GM23338 (cell line): Measurements from ENCODE around the gene CUEDC2. TPM values are rescaled to one million over a fixed set of nuclear protein-coding genes. Genes with fewer than 3 reads are reported as not detected.
A peak's percentile ranks its signal among the peaks of the same experiment; 100 is the strongest.

Experiments
- ATAC-seq: fragments of 200-7000 bp; cut with Tn5 transposase; 3 replicates; pipeline ENCODE4 v1.9.1; 2020
- DNase-seq: peaks from one replicate; pipeline ENCODE4 v3.0.0-alpha.2; 2015; ENCODE audit warnings: low spot score
- H2AFZ ChIP-seq: fragments of 200-600 bp; sonication (generic); 2 replicates; pipeline ENCODE4 v1.8.0; 2016; ENCODE audit warnings: antibody characterized with exemption, mild to moderate bottlenecking, moderate library complexity
- H3F3A ChIP-seq: fragments of 200-600 bp; sonication (generic); replicated peaks from 2 replicates; pipeline ENCODE4 v1.8.0; 2017; ENCODE audit warnings: antibody characterized with exemption, mixed run types, low read depth
- H3K27ac ChIP-seq: fragments of 200-600 bp; sonication (generic); 2 replicates; pipeline ENCODE4 v1.6.1; 2016; ENCODE audit warnings: low read depth
- H3K27me3 ChIP-seq: fragments of 200-600 bp; sonication (generic); 2 replicates; pipeline ENCODE4 v1.8.0; 2016; ENCODE audit warnings: mild to moderate bottlenecking, mixed run types, moderate library complexity; ENCODE audit not compliant: insufficient read depth
- H3K36me3 ChIP-seq: fragments of 200-600 bp; sonication (generic); 2 replicates; pipeline ENCODE4 v1.8.0; 2016; ENCODE audit warnings: mild to moderate bottlenecking; ENCODE audit not compliant: insufficient read depth
- H3K4me1 ChIP-seq: fragments of 200-600 bp; sonication (generic); 2 replicates; pipeline ENCODE4 v1.8.0; 2016; ENCODE audit warnings: mild to moderate bottlenecking, moderate library complexity; ENCODE audit not compliant: insufficient read depth
- H3K4me2 ChIP-seq: fragments of 200-600 bp; sonication (generic); 2 replicates; pipeline ENCODE4 v1.7.1; 2017; ENCODE audit warnings: mixed run types
- H3K4me3 ChIP-seq: fragments of 200-600 bp; sonication (generic); 2 replicates; pipeline ENCODE4 v1.6.1; 2016; ENCODE audit warnings: mixed run types
- H3K79me2 ChIP-seq: fragments of 200-600 bp; sonication (generic); replicated peaks from 2 replicates; pipeline ENCODE4 v1.8.0; 2017; ENCODE audit warnings: mild to moderate bottlenecking; ENCODE audit not compliant: insufficient read depth
- H3K9me2 ChIP-seq: fragments of 200-600 bp; sonication (generic); 2 replicates; pipeline ENCODE4 v1.8.0; 2017; ENCODE audit not compliant: insufficient read depth
- H4K20me1 ChIP-seq: fragments of 200-600 bp; sonication (generic); replicated peaks from 2 replicates; pipeline ENCODE4 v1.8.0; 2017; ENCODE audit warnings: mild to moderate bottlenecking; ENCODE audit not compliant: insufficient read depth
- H3K27ac Mint-ChIP-seq: 2 replicates; pipeline ENCODE4 v1.8.0; 2020; ENCODE audit warnings: inconsistent platforms, mild to moderate bottlenecking, moderate library complexity, mixed read lengths
- H3K27me3 Mint-ChIP-seq: 3 replicates; pipeline ENCODE4 v1.8.0; 2022; ENCODE audit warnings: low read depth, mild to moderate bottlenecking, moderate library complexity, mixed read lengths, inconsistent platforms; ENCODE audit not compliant: insufficient read depth, poor library complexity
- H3K36me3 Mint-ChIP-seq: 3 replicates; pipeline ENCODE4 v1.8.0; 2021; ENCODE audit warnings: low read depth, mild to moderate bottlenecking, inconsistent platforms, moderate library complexity, mixed read lengths
- H3K4me1 Mint-ChIP-seq: 3 replicates; pipeline ENCODE4 v1.8.0; 2020; ENCODE audit warnings: mild to moderate bottlenecking, inconsistent platforms, mixed read lengths
- H3K4me3 Mint-ChIP-seq: 3 replicates; pipeline ENCODE4 v1.8.0; 2021; ENCODE audit warnings: moderate library complexity, mild to moderate bottlenecking, inconsistent platforms, mixed read lengths
- H3K9me3 Mint-ChIP-seq: 3 replicates; pipeline ENCODE4 v1.8.0; 2020; ENCODE audit warnings: moderate library complexity, mild to moderate bottlenecking, inconsistent platforms, mixed read lengths
- CREB1 ChIP-seq: fragments of 250-450 bp; sonication (Bioruptor Pico); IDR thresholded peaks from 2 replicates; pipeline ENCODE4 v1.5.0; 2020; ENCODE audit warnings: low read depth, mild to moderate bottlenecking, moderate library complexity
- EZH2 ChIP-seq: fragments of 200-600 bp; sonication (generic); IDR thresholded peaks from one replicate; pipeline ENCODE4 v1.8.0; 2017; ENCODE audit warnings: antibody characterized with exemption, mild to moderate bottlenecking, low read depth; ENCODE audit not compliant: unreplicated experiment
- EZH2phosphoT487 ChIP-seq: fragments of 200-600 bp; sonication (generic); IDR thresholded peaks from one replicate; pipeline ENCODE4 v1.8.1; 2018; ENCODE audit warnings: antibody characterized with exemption; ENCODE audit not compliant: unreplicated experiment
- JUNB ChIP-seq: IDR thresholded peaks from one replicate; pipeline ENCODE4 v1.6.1; 2016; ENCODE audit warnings: antibody characterized with exemption; ENCODE audit not compliant: unreplicated experiment
- NANOG ChIP-seq: IDR thresholded peaks from 2 replicates; pipeline ENCODE4 v1.6.1; 2016; ENCODE audit warnings: antibody characterized with exemption, borderline replicate concordance
- POLR2AphosphoS5 ChIP-seq: IDR thresholded peaks from 2 replicates; pipeline ENCODE4 v1.6.1; 2016; ENCODE audit warnings: antibody characterized with exemption, low read depth
- STAT1 ChIP-seq: IDR thresholded peaks from one replicate; pipeline ENCODE4 v1.6.1; 2016; ENCODE audit warnings: antibody characterized with exemption; ENCODE audit not compliant: unreplicated experiment
- ZNF114 ChIP-seq: fragments of 250-450 bp; sonication (Bioruptor Pico); IDR thresholded peaks from 2 replicates; pipeline ENCODE4 v1.5.0; 2020; ENCODE audit warnings: mild to moderate bottlenecking, moderate library complexity
- ZNF331 ChIP-seq: fragments of 250-450 bp; sonication (Bioruptor Pico); IDR thresholded peaks from 2 replicates; pipeline ENCODE4 v1.5.0; 2020; ENCODE audit warnings: low read depth, mild to moderate bottlenecking, moderate library complexity
- polyA plus RNA-seq: library from polyadenylated mRNA; unstranded; fragments of >200 nt; fragmentation: Nextera tagmentation; extraction: Ambion mirVana; gene quantifications from 2 replicates; pipeline ENCODE4 v1.2.1, GENCODE V29; 2016
- total RNA-seq: library from RNA; depleted of rRNA; stranded (reverse); fragments of >200 nt; shearing (Covaris generic); gene quantifications from 2 replicates; pipeline ENCODE4 v1.2.3, GENCODE V29; 2014
- TF ChIP-seq, protein P1 (sequence below): IDR thresholded peaks from one replicate; pipeline ENCODE4 v1.6.1; 2018; ENCODE audit warnings: antibody characterized with exemption; ENCODE audit not compliant: unreplicated experiment
- TF ChIP-seq, protein P2 (sequence below): IDR thresholded peaks from 2 replicates; pipeline ENCODE4 v1.6.1; 2016; ENCODE audit warnings: antibody characterized with exemption
- TF ChIP-seq, protein P3 (sequence below), 2 experiments: fragments of 200-600 bp in 1 of 2; sonication (generic) in 1 of 2; conservative IDR thresholded peaks; 2 replicates each; pipeline versions ENCODE4 v1.5.1 to v1.6.1; 2016 to 2017; ENCODE audit warnings: antibody characterized with exemption in 2 of 2, low read depth in 2 of 2, mild to moderate bottlenecking in 2 of 2, moderate library complexity in 1 of 2
- TF ChIP-seq, protein P4 (sequence below): fragments of 250-450 bp; sonication (Bioruptor Pico); IDR thresholded peaks from 2 replicates; pipeline ENCODE4 v1.5.0; 2020; ENCODE audit warnings: mild to moderate bottlenecking, moderate library complexity

The CUEDC2 gene
- total and polyA plus RNA-seq, 2 experiments from 2014 or later = 39.2 to 47.3 TPM

DNA sequence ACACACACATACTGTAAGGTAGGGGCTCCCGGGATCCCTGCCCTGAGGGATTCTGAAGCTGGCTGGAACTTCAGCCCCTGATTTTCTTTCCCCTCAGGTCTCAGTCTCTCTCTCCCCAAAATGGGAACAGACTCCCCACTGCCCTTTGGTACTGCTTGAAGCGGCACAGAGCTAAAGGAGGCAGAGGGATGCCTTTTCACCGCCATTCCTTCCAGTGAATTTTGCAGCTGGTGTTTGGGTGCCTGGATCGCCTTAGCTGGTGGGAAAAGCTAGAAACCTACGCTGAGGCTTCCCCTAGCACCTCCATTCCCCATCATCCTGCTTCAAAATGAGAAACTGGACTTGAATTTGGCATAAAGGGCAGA lies 2.7 kb upstream of the CUEDC2 start:
- Histone ChIP-seq H2AFZ (0 out of 2 replicates have a peak overlapping the region, but pooled peaks have one; percentile 59), H3K79me2 (no peaks in the 10 kb centered on the region; the same call in 1 of the 2 replicates), H3K9me2 (no peaks in the 10 kb centered on the region), H4K20me1 (no peaks in the 10 kb centered on the region; the same call in 1 of the 2 replicates), H3F3A (0 out of 2 replicates have a peak, but pooled peaks cover 4% of the 10 kb centered on the region), H3K4me2 (peak overlapping the region; percentile 78), H3K36me3 (no peaks in the 10 kb centered on the region), H3K4me1 (peaks cover 21% of the 10 kb centered on the region), H3K4me3 (peak overlapping the region; percentile 50), H3K27me3 (peaks cover 56% of the 10 kb centered on the region), H3K27ac (no peak overlapping the region)
- DNase-seq (no peak), ATAC-seq (no peak)
- TF ChIP-seq NANOG = no peak
- TF ChIP-seq POLR2AphosphoS5 = no peak
- TF ChIP-seq STAT1 = no peak
- TF ChIP-seq JUNB = no peak
- TF ChIP-seq ZNF114 = no peak
- TF ChIP-seq, protein P1, sequence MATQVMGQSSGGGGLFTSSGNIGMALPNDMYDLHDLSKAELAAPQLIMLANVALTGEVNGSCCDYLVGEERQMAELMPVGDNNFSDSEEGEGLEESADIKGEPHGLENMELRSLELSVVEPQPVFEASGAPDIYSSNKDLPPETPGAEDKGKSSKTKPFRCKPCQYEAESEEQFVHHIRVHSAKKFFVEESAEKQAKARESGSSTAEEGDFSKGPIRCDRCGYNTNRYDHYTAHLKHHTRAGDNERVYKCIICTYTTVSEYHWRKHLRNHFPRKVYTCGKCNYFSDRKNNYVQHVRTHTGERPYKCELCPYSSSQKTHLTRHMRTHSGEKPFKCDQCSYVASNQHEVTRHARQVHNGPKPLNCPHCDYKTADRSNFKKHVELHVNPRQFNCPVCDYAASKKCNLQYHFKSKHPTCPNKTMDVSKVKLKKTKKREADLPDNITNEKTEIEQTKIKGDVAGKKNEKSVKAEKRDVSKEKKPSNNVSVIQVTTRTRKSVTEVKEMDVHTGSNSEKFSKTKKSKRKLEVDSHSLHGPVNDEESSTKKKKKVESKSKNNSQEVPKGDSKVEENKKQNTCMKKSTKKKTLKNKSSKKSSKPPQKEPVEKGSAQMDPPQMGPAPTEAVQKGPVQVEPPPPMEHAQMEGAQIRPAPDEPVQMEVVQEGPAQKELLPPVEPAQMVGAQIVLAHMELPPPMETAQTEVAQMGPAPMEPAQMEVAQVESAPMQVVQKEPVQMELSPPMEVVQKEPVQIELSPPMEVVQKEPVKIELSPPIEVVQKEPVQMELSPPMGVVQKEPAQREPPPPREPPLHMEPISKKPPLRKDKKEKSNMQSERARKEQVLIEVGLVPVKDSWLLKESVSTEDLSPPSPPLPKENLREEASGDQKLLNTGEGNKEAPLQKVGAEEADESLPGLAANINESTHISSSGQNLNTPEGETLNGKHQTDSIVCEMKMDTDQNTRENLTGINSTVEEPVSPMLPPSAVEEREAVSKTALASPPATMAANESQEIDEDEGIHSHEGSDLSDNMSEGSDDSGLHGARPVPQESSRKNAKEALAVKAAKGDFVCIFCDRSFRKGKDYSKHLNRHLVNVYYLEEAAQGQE = no peak
- no peak for TF ChIP-seq EZH2
- no peak for TF ChIP-seq CREB1 (CRISPR knock-in tag)
- TF ChIP-seq, protein P2, sequence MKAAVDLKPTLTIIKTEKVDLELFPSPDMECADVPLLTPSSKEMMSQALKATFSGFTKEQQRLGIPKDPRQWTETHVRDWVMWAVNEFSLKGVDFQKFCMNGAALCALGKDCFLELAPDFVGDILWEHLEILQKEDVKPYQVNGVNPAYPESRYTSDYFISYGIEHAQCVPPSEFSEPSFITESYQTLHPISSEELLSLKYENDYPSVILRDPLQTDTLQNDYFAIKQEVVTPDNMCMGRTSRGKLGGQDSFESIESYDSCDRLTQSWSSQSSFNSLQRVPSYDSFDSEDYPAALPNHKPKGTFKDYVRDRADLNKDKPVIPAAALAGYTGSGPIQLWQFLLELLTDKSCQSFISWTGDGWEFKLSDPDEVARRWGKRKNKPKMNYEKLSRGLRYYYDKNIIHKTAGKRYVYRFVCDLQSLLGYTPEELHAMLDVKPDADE = no peak
- no peak for TF ChIP-seq EZH2phosphoT487
- TF ChIP-seq, protein P3, sequence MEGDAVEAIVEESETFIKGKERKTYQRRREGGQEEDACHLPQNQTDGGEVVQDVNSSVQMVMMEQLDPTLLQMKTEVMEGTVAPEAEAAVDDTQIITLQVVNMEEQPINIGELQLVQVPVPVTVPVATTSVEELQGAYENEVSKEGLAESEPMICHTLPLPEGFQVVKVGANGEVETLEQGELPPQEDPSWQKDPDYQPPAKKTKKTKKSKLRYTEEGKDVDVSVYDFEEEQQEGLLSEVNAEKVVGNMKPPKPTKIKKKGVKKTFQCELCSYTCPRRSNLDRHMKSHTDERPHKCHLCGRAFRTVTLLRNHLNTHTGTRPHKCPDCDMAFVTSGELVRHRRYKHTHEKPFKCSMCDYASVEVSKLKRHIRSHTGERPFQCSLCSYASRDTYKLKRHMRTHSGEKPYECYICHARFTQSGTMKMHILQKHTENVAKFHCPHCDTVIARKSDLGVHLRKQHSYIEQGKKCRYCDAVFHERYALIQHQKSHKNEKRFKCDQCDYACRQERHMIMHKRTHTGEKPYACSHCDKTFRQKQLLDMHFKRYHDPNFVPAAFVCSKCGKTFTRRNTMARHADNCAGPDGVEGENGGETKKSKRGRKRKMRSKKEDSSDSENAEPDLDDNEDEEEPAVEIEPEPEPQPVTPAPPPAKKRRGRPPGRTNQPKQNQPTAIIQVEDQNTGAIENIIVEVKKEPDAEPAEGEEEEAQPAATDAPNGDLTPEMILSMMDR (conservative IDR thresholded peaks at IDR 0.05; ENCODE audit: low read depth in 2 of 2) = no peak
- TF ChIP-seq ZNF331 (CRISPR knock-in tag) = no peak
- TF ChIP-seq, protein P4, sequence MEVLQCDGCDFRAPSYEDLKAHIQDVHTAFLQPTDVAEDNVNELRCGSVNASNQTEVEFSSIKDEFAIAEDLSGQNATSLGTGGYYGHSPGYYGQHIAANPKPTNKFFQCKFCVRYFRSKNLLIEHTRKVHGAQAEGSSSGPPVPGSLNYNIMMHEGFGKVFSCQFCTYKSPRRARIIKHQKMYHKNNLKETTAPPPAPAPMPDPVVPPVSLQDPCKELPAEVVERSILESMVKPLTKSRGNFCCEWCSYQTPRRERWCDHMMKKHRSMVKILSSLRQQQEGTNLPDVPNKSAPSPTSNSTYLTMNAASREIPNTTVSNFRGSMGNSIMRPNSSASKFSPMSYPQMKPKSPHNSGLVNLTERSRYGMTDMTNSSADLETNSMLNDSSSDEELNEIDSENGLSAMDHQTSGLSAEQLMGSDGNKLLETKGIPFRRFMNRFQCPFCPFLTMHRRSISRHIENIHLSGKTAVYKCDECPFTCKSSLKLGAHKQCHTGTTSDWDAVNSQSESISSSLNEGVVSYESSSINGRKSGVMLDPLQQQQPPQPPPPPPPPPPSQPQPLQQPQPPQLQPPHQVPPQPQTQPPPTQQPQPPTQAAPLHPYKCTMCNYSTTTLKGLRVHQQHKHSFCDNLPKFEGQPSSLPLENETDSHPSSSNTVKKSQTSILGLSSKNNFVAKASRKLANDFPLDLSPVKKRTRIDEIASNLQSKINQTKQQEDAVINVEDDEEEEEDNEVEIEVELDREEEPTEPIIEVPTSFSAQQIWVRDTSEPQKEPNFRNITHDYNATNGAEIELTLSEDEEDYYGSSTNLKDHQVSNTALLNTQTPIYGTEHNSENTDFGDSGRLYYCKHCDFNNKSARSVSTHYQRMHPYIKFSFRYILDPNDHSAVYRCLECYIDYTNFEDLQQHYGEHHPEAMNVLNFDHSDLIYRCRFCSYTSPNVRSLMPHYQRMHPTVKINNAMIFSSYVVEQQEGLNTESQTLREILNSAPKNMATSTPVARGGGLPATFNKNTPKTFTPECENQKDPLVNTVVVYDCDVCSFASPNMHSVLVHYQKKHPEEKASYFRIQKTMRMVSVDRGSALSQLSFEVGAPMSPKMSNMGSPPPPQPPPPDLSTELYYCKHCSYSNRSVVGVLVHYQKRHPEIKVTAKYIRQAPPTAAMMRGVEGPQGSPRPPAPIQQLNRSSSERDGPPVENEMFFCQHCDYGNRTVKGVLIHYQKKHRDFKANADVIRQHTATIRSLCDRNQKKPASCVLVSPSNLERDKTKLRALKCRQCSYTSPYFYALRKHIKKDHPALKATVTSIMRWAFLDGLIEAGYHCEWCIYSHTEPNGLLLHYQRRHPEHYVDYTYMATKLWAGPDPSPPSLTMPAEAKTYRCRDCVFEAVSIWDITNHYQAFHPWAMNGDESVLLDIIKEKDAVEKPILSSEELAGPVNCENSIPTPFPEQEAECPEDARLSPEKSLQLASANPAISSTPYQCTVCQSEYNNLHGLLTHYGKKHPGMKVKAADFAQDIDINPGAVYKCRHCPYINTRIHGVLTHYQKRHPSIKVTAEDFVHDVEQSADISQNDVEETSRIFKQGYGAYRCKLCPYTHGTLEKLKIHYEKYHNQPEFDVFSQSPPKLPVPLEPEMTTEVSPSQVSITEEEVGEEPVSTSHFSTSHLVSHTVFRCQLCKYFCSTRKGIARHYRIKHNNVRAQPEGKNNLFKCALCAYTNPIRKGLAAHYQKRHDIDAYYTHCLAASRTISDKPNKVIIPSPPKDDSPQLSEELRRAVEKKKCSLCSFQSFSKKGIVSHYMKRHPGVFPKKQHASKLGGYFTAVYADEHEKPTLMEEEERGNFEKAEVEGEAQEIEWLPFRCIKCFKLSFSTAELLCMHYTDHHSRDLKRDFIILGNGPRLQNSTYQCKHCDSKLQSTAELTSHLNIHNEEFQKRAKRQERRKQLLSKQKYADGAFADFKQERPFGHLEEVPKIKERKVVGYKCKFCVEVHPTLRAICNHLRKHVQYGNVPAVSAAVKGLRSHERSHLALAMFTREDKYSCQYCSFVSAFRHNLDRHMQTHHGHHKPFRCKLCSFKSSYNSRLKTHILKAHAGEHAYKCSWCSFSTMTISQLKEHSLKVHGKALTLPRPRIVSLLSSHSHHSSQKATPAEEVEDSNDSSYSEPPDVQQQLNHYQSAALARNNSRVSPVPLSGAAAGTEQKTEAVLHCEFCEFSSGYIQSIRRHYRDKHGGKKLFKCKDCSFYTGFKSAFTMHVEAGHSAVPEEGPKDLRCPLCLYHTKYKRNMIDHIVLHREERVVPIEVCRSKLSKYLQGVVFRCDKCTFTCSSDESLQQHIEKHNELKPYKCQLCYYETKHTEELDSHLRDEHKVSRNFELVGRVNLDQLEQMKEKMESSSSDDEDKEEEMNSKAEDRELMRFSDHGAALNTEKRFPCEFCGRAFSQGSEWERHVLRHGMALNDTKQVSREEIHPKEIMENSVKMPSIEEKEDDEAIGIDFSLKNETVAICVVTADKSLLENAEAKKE (CRISPR knock-in tag) = no peak
- no peak overlapping the region for H3K27ac Mint-ChIP-seq
- H3K36me3 Mint-ChIP-seq = peaks cover 4% of the 10 kb centered on the region; the same call in 2 of the 3 replicates
- no peaks in the 10 kb centered on the region for H3K9me3 Mint-ChIP-seq
- H3K4me1 Mint-ChIP-seq = peaks cover 26% of the 10 kb centered on the region
- peak overlapping the region; percentile 67 for H3K4me3 Mint-ChIP-seq
- peaks cover 53% of the 10 kb centered on the region for H3K27me3 Mint-ChIP-seq
